CD4-positive, alpha-beta T cell treated with Interferon alpha-2 for 1 hour (primary cell): ENCODE measurements around the gene REG3A.

ENCODE experiments used
- DNase-seq, 2 donors: peaks; one replicate each; pipeline ENCODE4 v3.0.0-alpha.2; 2020 to 2022

The REG3A gene

GRCh38 chr2:79159653-79160052 is at the start of gene REG3A:
REG3A (minus strand) TSS chr2:79159753; CDS start chr2:79159405, 348 bp downstream.
- no peak for DNase-seq

GRCh38 chr2:79200762-79201161 is 41.2 kb upstream of the REG3A start:
- no peak for DNase-seq

GRCh38 chr2:79191816-79192215 is 32.3 kb upstream of the REG3A start:
- DNase-seq, result no peak

- DNase-seq, result no peak
These were observed 31.5 kb upstream of the REG3A start for GRCh38 chr2:79191081-79191480.

- no peak for DNase-seq
These were observed 29.9 kb upstream of the REG3A start for GRCh38 chr2:79189465-79189864.

- DNase-seq, result no peak
These were observed 22.1 kb upstream of the REG3A start for GRCh38 chr2:79181617-79182016.

- DNase-seq, result no peak
These were observed 20.5 kb upstream of the REG3A start for GRCh38 chr2:79180092-79180491.

- no peak for DNase-seq
These were observed 19.5 kb upstream of the REG3A start for GRCh38 chr2:79179036-79179435.

GRCh38 chr2:79178076-79178674 is 18.6 kb upstream of the REG3A start:
- DNase-seq, result no peak

- no peak for DNase-seq
These were observed 11.9 kb upstream of the REG3A start for GRCh38 chr2:79171348-79171958.

- no peak for DNase-seq
These were observed 3.2 kb upstream of the REG3A start for GRCh38 chr2:79162801-79163200.

- DNase-seq, result no peak
These were observed 2.6 kb upstream of the REG3A start for GRCh38 chr2:79162132-79162531.

- DNase-seq, result no peak
These were observed 523 bp downstream of the REG3A start for GRCh38 chr2:79159030-79159429.

GRCh38 chr2:79155826-79156476 is 3.6 kb downstream of the REG3A start:
- no peak for DNase-seq

- DNase-seq, result no peak
These were observed 20.1 kb downstream of the REG3A start for GRCh38 chr2:79139423-79139822.

- no peak for DNase-seq
These were observed 21.2 kb downstream of the REG3A start for GRCh38 chr2:79138385-79138784.

GRCh38 chr2:79131687-79132086 is 27.9 kb downstream of the REG3A start:
- DNase-seq, result no peak

GRCh38 chr2:79129804-79130203 is 29.7 kb downstream of the REG3A start:
- no peak for DNase-seq

- no peak for DNase-seq
These were observed 30.3 kb downstream of the REG3A start for GRCh38 chr2:79129260-79129659.

GRCh38 chr2:79128406-79128805 is 31.1 kb downstream of the REG3A start:
- DNase-seq, result no peak

- no peak for DNase-seq
These were observed 33.9 kb downstream of the REG3A start for GRCh38 chr2:79125721-79125985.

GRCh38 chr2:79124907-79125720 is 34.4 kb downstream of the REG3A start:
- DNase-seq, result no peak

GRCh38 chr2:79122676-79123075 is 36.9 kb downstream of the REG3A start:
- no peak for DNase-seq

GRCh38 chr2:79120194-79120713 is 39.3 kb downstream of the REG3A start, which contains the start of gene REG1A:
REG1A (plus strand) TSS chr2:79120488; CDS start chr2:79120862, 374 bp downstream.
- no peak for DNase-seq
